Measurements from ENCODE around the gene WDCP. TPM values are rescaled to one million over a fixed set of nuclear protein-coding genes. Genes with fewer than 3 reads are reported as not detected.

Gene WDCP
- total RNA-seq, 2 donors from 2014 or later = 2.6 to 3.9 TPM

DNA sequence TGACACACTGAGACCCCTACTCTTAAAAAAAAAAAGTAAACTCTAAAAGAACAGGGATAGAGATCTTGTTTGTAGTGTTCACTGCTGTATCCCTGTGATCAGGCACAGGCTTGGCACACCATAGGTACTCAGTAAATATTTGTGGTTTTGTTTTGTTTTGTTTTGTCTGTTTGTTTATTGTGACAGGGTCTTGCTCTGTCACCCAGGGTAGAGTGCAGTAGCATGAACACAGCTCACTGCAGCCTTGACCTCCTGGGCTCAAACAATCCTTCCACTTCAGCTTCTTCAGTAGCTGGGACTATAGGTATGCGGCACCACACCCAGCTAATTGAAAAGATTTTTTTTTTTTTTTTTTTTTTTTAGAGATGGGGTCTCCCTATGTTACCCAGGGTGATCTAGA is 5.8 kb upstream of the WDCP start:
- TF ChIP-seq CTCF (IDR thresholded peaks at IDR 0.05) (no peak), POLR2A (IDR thresholded peaks at IDR 0.05) (no peak)
- ATAC-seq (no peak), DNase-seq (no peak)
- no peak overlapping the region for H3K27ac ChIP-seq
- H3K4me3 ChIP-seq = no peak overlapping the region
- no peaks in the 10 kb centered on the region for H3K9me3 ChIP-seq
- H3K4me1 ChIP-seq = peaks cover 22% of the 10 kb centered on the region
- H3K36me3 ChIP-seq (replicated peaks in 1 of 2; ENCODE audit: insufficient read depth in 1 of 2, low read depth in 2 of 2) = no peaks in the 10 kb centered on the region
- intact Hi-C loops (cut with DNase I) = no loop called here
- 93 to 100% methylated on average over 1 of the region's 1 CpG for WGBS, 2 donors
- H3K27me3 ChIP-seq = no peaks in the 10 kb centered on the region

DNA sequence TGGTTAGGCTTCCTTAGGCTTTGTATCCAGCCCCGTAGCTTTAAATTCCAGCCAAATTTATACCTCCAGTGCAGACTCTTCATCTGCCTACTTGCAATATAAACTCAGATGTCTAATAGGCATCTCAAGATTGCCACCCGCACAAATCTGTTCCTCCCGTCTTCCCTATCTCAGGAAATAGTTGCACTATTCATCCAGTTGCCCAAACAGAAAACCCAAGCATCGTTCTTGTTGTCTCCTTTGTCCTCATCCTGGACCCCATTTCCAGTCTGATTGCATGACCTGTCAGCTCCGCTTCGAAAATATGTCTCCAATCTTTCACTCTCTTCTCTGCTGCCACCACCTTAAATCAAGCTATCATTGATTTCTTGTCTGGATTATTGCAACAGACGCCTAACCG is 4.6 kb upstream of the WDCP start:
- H3K27me3 ChIP-seq = no peaks in the 10 kb centered on the region
- H3K36me3 ChIP-seq (replicated peaks in 1 of 2; ENCODE audit: insufficient read depth in 1 of 2, low read depth in 2 of 2) = no peaks in the 10 kb centered on the region
- 72 to 78% methylated on average over 8 of the region's 8 CpGs for WGBS, 2 donors
- ATAC-seq (no peak), DNase-seq (no peak)
- peaks cover 25% of the 10 kb centered on the region for H3K4me1 ChIP-seq
- no peak overlapping the region for H3K4me3 ChIP-seq
- TF ChIP-seq CTCF (IDR thresholded peaks at IDR 0.05) = no peak
- no peak for TF ChIP-seq POLR2A (IDR thresholded peaks at IDR 0.05)
- intact Hi-C loops (cut with DNase I) = no loop called here
- no peaks in the 10 kb centered on the region for H3K9me3 ChIP-seq
- H3K27ac ChIP-seq = no peak overlapping the region

GRCh38 chr2:24050041-24050979 is 3.1 kb upstream of the WDCP start:
- no peaks in the 10 kb centered on the region for H3K27me3 ChIP-seq
- no peaks in the 10 kb centered on the region for H3K36me3 ChIP-seq (replicated peaks in 1 of 2; ENCODE audit: insufficient read depth in 1 of 2, low read depth in 2 of 2)
- H3K4me3 ChIP-seq = peak overlapping the region; percentile 65 to 93
- 6 to 11% methylated on average over 11 to 41 of the region's 47 CpGs for WGBS, 2 donors
- TF ChIP-seq POLR2A (IDR thresholded peaks at IDR 0.05) (no peak), CTCF (IDR thresholded peaks at IDR 0.05) (no peak)
- ATAC-seq (no peak), DNase-seq (peak; percentile 21 to 41 (median 36))
- H3K9me3 ChIP-seq = no peaks in the 10 kb centered on the region
- peak overlapping the region in 3 of 4 donors; percentile 23 to 58 (median 45) for H3K27ac ChIP-seq
- intact Hi-C loops (cut with DNase I) = no loop called here
- H3K4me1 ChIP-seq = peaks cover 33% of the 10 kb centered on the region

DNA sequence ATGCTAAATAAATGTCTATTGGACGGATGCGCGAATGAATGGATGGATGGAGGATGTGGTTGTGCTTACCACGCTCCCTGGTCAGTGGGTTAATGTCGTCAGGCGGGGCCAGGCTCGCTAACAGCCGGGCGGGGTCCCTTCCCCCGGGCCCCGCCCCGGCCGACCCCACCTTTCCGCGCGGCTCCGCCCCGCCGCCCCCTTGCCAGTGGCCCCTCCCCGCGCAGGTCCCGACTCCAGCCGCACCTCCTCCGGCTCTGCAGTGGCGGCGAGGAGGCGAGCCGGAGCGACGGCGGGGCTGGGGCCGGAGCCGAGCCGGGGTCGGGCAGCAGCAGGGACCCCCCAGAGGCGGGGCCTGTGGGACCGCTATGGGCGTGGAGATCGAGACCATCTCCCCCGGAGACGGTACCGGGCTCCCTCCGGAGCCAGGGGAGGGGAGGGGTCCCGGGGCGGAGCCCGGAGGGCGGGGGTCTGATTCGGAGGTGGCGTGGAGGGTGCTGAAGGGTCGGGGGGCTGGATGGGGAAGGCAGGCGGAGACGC is 2.4 kb upstream of the WDCP start, which contains the start of gene FKBP1B:
Gene FKBP1B, plus strand, starts transcription at position 257 of the 537 bp plus-strand sequence. Its CDS starts 109 bp downstream, at position 366.
- H3K36me3 ChIP-seq (replicated peaks in 1 of 2; ENCODE audit: insufficient read depth in 1 of 2, low read depth in 2 of 2) = no peaks in the 10 kb centered on the region
- WGBS, 2 donors = 0 to 1% methylated on average over 17 to 41 of the region's 52 CpGs
- H3K27ac ChIP-seq = peak within 1 kb of the TSS in 3 of 4 donors; percentile 23 to 58 (median 45)

More for the DNA sequence above, 2.4 kb upstream of the WDCP start, which contains the start of gene FKBP1B:
- peak; percentile 17 to 53 (median 23) for TF ChIP-seq POLR2A (IDR thresholded peaks at IDR 0.05)
- no peak for TF ChIP-seq CTCF (IDR thresholded peaks at IDR 0.05)
- intact Hi-C loops (cut with DNase I) = no loop called here
- peak within 1 kb of the TSS; percentile 65 to 93 for H3K4me3 ChIP-seq
- no peaks in the 10 kb centered on the region for H3K9me3 ChIP-seq
- ATAC-seq (peak; percentile 30), DNase-seq (peak; percentile 50 to 76 (median 64))
- peaks cover 33% of the 10 kb centered on the region for H3K4me1 ChIP-seq
- H3K27me3 ChIP-seq = no peaks in the 10 kb centered on the region

Measured in body of pancreas (tissue), 4 donors.